GM12878 (cell line): ENCODE results near the gene DYSF. TPM values are rescaled to one million over a fixed set of nuclear protein-coding genes. Genes with fewer than 3 reads are reported as not detected.

Experiments used
- ATAC-seq: fragments of 200-7000 bp; cut with Tn5 transposase; 3 replicates; pipeline ENCODE4 v1.9.1; 2020; ENCODE audit warnings: mild to moderate bottlenecking, moderate library complexity
- BruUV-seq: library from RNA; stranded (reverse); fragments of 400-500 nt; replicated peaks from 2 replicates; lab custom pipeline; 2021; lab: Mats Ljungman, UMichigan
- CTCF ChIA-PET: fragments of 300-600 bp; sonication (Branson Sonifier 250); formaldehyde crosslinking; extraction: SDS; loops from one replicate; lab custom pipeline; 2021; ENCODE audit warnings: inconsistent platforms; lab: Yijun Ruan, JAX
- POLR2A ChIA-PET: fragments of 350-600 bp; formaldehyde crosslinking; extraction: SDS; loops from one replicate; lab custom pipeline; 2021; ENCODE audit warnings: inconsistent platforms; lab: Charles Lee
- RAD21 ChIA-PET: fragments of 300-600 bp; sonication (Branson Sonifier 250); formaldehyde crosslinking; loops from one replicate; lab custom pipeline; 2023; ENCODE audit warnings: antibody characterized with exemption; ENCODE audit not compliant: unreplicated experiment; lab: Charles Lee
- SMC1A ChIA-PET: fragments of 300-600 bp; sonication (Branson Sonifier 250); formaldehyde crosslinking; loops from one replicate; lab custom pipeline; 2023; ENCODE audit not compliant: unreplicated experiment, uncharacterized antibody; lab: Charles Lee
- DNase-seq: peaks from one replicate; pipeline ENCODE4 v3.0.0-alpha.2; 2011; ENCODE audit warnings: low read depth, low spot score
- FAIRE-seq: peaks from 3 replicates; lab custom pipeline; 2011; peaks lifted over from hg19 to GRCh38; lab: Jason Lieb, UNC
- H2AFZ ChIP-seq: 2 replicates; pipeline ENCODE4 v1.6.0; 2011; ENCODE audit warnings: low read depth, low read length, control low read depth; ENCODE audit not compliant: control insufficient read depth
- H3K27ac ChIP-seq: 2 replicates; pipeline ENCODE4 v1.5.1; 2011; ENCODE audit warnings: control low read depth; ENCODE audit not compliant: control insufficient read depth, insufficient read depth
- H3K27me3 ChIP-seq, 2 experiments: replicated peaks in 1 of 2; 2 replicates each; pipeline versions ENCODE4 v1.6.0 to v1.6.1; 2011; ENCODE audit warnings: low read length in 1 of 2; ENCODE audit not compliant: control insufficient read depth in 2 of 2, insufficient read depth in 2 of 2
- H3K36me3 ChIP-seq, 2 experiments: 2 replicates each; pipeline ENCODE4 v1.5.1; 2011; ENCODE audit warnings: low read length in 1 of 2; ENCODE audit not compliant: control insufficient read depth in 2 of 2, insufficient read depth in 2 of 2
- H3K4me1 ChIP-seq: 2 replicates; pipeline ENCODE4 v1.6.1; 2011; ENCODE audit warnings: mild to moderate bottlenecking, low read length, moderate library complexity, mixed read lengths; ENCODE audit not compliant: control insufficient read depth, insufficient read depth
- H3K4me2 ChIP-seq: 2 replicates; pipeline ENCODE4 v1.6.0; 2011; ENCODE audit warnings: control low read depth; ENCODE audit not compliant: control insufficient read depth, insufficient read depth
- H3K4me3 ChIP-seq: fragments of 200-600 bp; sonication (generic); 2 replicates; pipeline ENCODE4 v1.5.1; 2016
- H3K79me2 ChIP-seq: 2 replicates; pipeline ENCODE4 v1.6.0; 2011; ENCODE audit warnings: low read length; ENCODE audit not compliant: control insufficient read depth, insufficient read depth
- H3K9ac ChIP-seq: 2 replicates; pipeline ENCODE4 v1.8.0; 2011; ENCODE audit warnings: low read length, control low read depth, mixed read lengths; ENCODE audit not compliant: control insufficient read depth, insufficient read depth
- H3K9me3 ChIP-seq: replicated peaks from 3 replicates; pipeline ENCODE4 v1.5.1; 2011; ENCODE audit warnings: mild to moderate bottlenecking, low read length; ENCODE audit not compliant: control insufficient read depth, insufficient read depth
- H4K20me1 ChIP-seq: 2 replicates; pipeline ENCODE4 v1.6.0; 2011; ENCODE audit not compliant: control insufficient read depth, insufficient read depth
- ASH2L ChIP-seq: fragments of 300-600, 200-600 bp; sonication (generic); IDR thresholded peaks from 2 replicates; pipeline ENCODE4 v1.6.1; 2017; ENCODE audit warnings: low read depth, mild to moderate bottlenecking, borderline replicate concordance
- MTA2 ChIP-seq: fragments of 450-650 bp; IDR thresholded peaks from 2 replicates; pipeline ENCODE4 v1.6.1; 2016; ENCODE audit warnings: low read depth, mild to moderate bottlenecking, moderate library complexity
- MYC ChIP-seq: IDR thresholded peaks from 2 replicates; pipeline ENCODE4 v1.6.1; 2011; ENCODE audit warnings: mild to moderate bottlenecking, low read length, moderate library complexity, inconsistent platforms; ENCODE audit not compliant: insufficient read depth, insufficient replicate concordance, insufficient read length, severe bottlenecking
- SIN3A ChIP-seq: IDR thresholded peaks from 2 replicates; pipeline ENCODE4 v1.6.1; 2012; ENCODE audit warnings: low read depth, low read length, improper control_type of control experiment
- SREBF1 ChIP-seq: IDR thresholded peaks from 2 replicates; pipeline ENCODE4 v1.6.1; 2012; ENCODE audit warnings: mild to moderate bottlenecking, low read length
- STAT3 ChIP-seq: IDR thresholded peaks from 2 replicates; pipeline ENCODE4 v1.6.1; 2011; ENCODE audit warnings: low read depth, low read length, improper control_type of control experiment
- WGBS: methylation state at CpG from one replicate; pipeline ENCODE4 v1.1.6; 2016; ENCODE audit warnings: low lambda C conversion rate; ENCODE audit not compliant: insufficient replicate concordance, insufficient coverage; ENCODE audit errors: missing lambda C conversion rate; 5-methylcytosine and 5-hydroxymethylcytosine counted together
- in situ Hi-C: fragments of 300-500 bp; cut with MboI; formaldehyde crosslinking; loops from 9 replicates; pipeline ENCODE4 v1.14.3; 2018; ENCODE audit warnings: mixed read lengths
- intact Hi-C: fragments of 100-400 bp; cut with micrococcal nuclease; formaldehyde crosslinking; loops from one replicate; pipeline ENCODE4 v1.14.2; 2022; ENCODE audit not compliant: unreplicated experiment
- polyA plus RNA-seq, 11 experiments: library from polyadenylated mRNA; depleted of rRNA in 4 of 11; unstranded in 6 of 11; stranded (reverse) in 5 of 11; fragments of >200 nt; fragmentation: Nextera tagmentation in 4 of 11; fragmentation: Illumina TruSeq in 1 of 11; extraction: Ambion mirVana in 4 of 11; extraction: Trizol in 1 of 11; gene quantifications; 1 replicate in 1 of 11; 2 replicates in 10 of 11; pipeline versions ENCODE4 v1.2.1 to v1.2.3, GENCODE V29; 2011 to 2016; ENCODE audit warnings: inconsistent platforms in 2 of 11, missing spikeins in 2 of 11, low read depth in 1 of 11
- total RNA-seq, 4 experiments: library from RNA; depleted of rRNA in 3 of 4; stranded (reverse); fragments of >200 nt in 3 of 4; fragmentation: Illumina TruSeq in 1 of 4; extraction: Trizol in 1 of 4; gene quantifications; 2 replicates each; pipeline versions ENCODE4 v1.2.1 to v1.2.3, GENCODE V29; 2013 to 2021
- TF ChIP-seq, protein P1 (sequence below): fragments of 450-650 bp; IDR thresholded peaks from 2 replicates; pipeline ENCODE4 v1.6.1; 2016; ENCODE audit warnings: mild to moderate bottlenecking
- TF ChIP-seq, protein P2 (sequence below): fragments of 450-650 bp; IDR thresholded peaks from 2 replicates; pipeline ENCODE4 v1.6.1; 2017; ENCODE audit warnings: antibody characterized with exemption, mild to moderate bottlenecking, moderate library complexity
- TF ChIP-seq, protein P3 (sequence below): fragments of 450-650 bp; IDR thresholded peaks from 2 replicates; pipeline ENCODE4 v1.6.1; 2017; ENCODE audit warnings: borderline replicate concordance
- TF ChIP-seq, protein P4 (sequence below): fragments of 450-650 bp; formaldehyde crosslinking; IDR thresholded peaks from 2 replicates; pipeline ENCODE4 v1.4.0; 2020; ENCODE audit warnings: mild to moderate bottlenecking, moderate library complexity

The DYSF gene
- total and polyA plus RNA-seq, 10 of the 15 experiments (the other 5 are each of a cell fraction or from before 2014, with no cell fraction given) = under 0.01 to 0.15 (median 0.03) TPM; not detected in 7

DNA sequence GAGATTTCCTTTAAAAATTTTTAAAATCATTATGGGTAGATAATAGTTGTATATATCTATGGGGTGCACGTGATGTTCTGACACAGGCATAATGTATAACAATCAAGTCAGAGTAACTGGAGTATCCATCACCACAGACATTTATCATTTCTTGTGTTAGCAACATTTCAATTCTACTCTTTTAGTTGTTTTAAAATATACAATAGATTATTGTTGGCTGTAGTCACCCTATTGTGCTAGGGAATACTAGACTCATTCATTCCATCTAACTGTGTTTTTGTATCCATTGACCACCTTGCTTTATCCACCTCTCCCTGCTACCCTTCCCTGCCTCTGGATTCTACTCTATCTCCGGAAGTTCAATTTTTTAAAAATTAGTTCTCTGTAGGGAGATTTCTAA is 31.0 kb downstream of the DYSF start (continued):
- TF ChIP-seq, protein P1, sequence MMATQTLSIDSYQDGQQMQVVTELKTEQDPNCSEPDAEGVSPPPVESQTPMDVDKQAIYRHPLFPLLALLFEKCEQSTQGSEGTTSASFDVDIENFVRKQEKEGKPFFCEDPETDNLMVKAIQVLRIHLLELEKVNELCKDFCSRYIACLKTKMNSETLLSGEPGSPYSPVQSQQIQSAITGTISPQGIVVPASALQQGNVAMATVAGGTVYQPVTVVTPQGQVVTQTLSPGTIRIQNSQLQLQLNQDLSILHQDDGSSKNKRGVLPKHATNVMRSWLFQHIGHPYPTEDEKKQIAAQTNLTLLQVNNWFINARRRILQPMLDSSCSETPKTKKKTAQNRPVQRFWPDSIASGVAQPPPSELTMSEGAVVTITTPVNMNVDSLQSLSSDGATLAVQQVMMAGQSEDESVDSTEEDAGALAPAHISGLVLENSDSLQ = no peak
- TF ChIP-seq, protein P2, sequence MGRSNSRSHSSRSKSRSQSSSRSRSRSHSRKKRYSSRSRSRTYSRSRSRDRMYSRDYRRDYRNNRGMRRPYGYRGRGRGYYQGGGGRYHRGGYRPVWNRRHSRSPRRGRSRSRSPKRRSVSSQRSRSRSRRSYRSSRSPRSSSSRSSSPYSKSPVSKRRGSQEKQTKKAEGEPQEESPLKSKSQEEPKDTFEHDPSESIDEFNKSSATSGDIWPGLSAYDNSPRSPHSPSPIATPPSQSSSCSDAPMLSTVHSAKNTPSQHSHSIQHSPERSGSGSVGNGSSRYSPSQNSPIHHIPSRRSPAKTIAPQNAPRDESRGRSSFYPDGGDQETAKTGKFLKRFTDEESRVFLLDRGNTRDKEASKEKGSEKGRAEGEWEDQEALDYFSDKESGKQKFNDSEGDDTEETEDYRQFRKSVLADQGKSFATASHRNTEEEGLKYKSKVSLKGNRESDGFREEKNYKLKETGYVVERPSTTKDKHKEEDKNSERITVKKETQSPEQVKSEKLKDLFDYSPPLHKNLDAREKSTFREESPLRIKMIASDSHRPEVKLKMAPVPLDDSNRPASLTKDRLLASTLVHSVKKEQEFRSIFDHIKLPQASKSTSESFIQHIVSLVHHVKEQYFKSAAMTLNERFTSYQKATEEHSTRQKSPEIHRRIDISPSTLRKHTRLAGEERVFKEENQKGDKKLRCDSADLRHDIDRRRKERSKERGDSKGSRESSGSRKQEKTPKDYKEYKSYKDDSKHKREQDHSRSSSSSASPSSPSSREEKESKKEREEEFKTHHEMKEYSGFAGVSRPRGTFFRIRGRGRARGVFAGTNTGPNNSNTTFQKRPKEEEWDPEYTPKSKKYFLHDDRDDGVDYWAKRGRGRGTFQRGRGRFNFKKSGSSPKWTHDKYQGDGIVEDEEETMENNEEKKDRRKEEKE = no peak
- no peak for TF ChIP-seq STAT3
- no peak for TF ChIP-seq SREBF1
- TF ChIP-seq, protein P3, sequence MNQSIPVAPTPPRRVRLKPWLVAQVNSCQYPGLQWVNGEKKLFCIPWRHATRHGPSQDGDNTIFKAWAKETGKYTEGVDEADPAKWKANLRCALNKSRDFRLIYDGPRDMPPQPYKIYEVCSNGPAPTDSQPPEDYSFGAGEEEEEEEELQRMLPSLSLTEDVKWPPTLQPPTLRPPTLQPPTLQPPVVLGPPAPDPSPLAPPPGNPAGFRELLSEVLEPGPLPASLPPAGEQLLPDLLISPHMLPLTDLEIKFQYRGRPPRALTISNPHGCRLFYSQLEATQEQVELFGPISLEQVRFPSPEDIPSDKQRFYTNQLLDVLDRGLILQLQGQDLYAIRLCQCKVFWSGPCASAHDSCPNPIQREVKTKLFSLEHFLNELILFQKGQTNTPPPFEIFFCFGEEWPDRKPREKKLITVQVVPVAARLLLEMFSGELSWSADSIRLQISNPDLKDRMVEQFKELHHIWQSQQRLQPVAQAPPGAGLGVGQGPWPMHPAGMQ = no peak

DNA sequence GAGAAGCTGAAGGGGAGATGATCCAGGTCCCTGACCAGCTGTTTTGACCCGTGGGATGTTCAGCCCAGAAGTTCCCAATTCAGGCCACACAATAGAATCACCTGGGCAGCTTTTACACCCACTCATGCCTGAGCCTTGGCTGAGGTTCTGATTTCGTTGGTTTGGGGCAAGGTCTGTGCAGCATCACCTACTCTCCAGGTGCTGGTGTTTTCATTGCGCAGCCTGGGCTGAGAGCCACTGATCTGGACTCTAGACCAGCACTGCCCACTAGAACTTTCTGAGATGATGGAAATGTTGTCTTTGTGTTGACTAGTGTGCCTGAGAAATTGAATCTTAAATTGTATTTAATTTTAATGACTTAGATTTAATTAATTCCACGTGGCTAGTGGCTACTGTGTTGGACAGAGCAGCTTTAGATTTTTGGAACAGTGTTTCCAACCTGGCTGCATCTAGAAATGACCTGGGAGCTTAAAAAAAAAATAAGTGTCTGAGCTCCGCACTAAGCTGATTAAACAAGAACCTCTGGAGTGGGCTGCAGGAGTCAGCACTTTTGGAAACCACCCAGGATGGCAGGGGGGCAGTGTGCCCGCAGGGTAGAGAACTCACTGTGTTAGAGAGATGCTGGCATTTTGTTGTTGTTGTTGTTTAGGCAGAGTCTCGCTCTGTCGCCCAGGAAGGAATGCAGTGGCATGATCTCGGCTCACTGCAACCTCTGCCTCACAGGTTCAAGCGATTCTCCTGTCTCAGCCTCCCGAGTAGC is 33.7 kb downstream of the DYSF start:
- Histone ChIP-seq H3K9me3 (no peaks in the 10 kb centered on the region), H3K4me1 (no peaks in the 10 kb centered on the region), H3K27me3 (peaks cover 0 to 2% of the 10 kb centered on the region in 2 experiments; a peak in 1 of 4 replicates), H3K27ac (no peak overlapping the region), H3K4me3 (no peak overlapping the region), H3K9ac (no peak overlapping the region), H4K20me1 (no peaks in the 10 kb centered on the region), H3K79me2 (no peaks in the 10 kb centered on the region), H3K36me3 (no peaks in the 10 kb centered on the region), H2AFZ (no peak overlapping the region), H3K4me2 (no peak overlapping the region)
- CTCF ChIA-PET = interaction anchor here (1.2 kb wide), 1 partner anchor 23 kb away, joined by 3 read pairs; no protein-coding TSS in a partner anchor
- SMC1A ChIA-PET = no interaction called here
- in situ Hi-C loops = no loop called here
- no peak for FAIRE-seq
- RAD21 ChIA-PET = no interaction called here
- no peak for DNase-seq
- BruUV-seq = no TSS peak
- WGBS = 22% methylated on average over 11 of the region's 11 CpGs
- ATAC-seq = no peak
- POLR2A ChIA-PET = no interaction called here
- intact Hi-C loops = no loop called here
- TF ChIP-seq ASH2L = no peak
- no peak for TF ChIP-seq MTA2
- TF ChIP-seq SIN3A = no peak
- no peak for TF ChIP-seq MYC
- TF ChIP-seq, protein P4, sequence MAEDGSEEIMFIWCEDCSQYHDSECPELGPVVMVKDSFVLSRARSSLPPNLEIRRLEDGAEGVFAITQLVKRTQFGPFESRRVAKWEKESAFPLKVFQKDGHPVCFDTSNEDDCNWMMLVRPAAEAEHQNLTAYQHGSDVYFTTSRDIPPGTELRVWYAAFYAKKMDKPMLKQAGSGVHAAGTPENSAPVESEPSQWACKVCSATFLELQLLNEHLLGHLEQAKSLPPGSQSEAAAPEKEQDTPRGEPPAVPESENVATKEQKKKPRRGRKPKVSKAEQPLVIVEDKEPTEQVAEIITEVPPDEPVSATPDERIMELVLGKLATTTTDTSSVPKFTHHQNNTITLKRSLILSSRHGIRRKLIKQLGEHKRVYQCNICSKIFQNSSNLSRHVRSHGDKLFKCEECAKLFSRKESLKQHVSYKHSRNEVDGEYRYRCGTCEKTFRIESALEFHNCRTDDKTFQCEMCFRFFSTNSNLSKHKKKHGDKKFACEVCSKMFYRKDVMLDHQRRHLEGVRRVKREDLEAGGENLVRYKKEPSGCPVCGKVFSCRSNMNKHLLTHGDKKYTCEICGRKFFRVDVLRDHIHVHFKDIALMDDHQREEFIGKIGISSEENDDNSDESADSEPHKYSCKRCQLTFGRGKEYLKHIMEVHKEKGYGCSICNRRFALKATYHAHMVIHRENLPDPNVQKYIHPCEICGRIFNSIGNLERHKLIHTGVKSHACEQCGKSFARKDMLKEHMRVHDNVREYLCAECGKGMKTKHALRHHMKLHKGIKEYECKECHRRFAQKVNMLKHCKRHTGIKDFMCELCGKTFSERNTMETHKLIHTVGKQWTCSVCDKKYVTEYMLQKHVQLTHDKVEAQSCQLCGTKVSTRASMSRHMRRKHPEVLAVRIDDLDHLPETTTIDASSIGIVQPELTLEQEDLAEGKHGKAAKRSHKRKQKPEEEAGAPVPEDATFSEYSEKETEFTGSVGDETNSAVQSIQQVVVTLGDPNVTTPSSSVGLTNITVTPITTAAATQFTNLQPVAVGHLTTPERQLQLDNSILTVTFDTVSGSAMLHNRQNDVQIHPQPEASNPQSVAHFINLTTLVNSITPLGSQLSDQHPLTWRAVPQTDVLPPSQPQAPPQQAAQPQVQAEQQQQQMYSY (CRISPR knock-in tag) = no peak
